Measurements from ENCODE around the gene DUSP5.

DNA sequence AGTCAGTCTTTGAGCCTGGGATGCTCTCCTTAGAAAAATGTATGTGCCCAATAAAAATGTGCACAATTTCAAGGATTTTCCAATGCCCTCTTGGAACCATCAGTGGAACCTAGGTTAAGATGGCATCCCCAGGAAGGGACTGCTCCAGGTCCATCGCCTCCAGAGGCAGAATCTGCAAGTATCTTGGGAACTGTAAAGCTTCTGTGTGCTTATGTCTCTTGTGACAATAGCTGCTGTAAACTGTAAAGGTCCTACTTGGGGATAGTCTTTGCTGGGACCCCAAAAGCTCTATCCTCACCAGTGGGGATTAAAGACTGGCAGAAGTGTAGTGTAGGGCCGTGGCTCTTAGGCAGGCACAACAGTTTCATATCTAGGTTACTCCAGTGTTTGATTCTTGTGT is 11.9 kb downstream of the DUSP5 start:
- TF ChIP-seq EGR1 (IDR thresholded peaks at IDR 0.05) = no peak
- TF ChIP-seq CEBPB (IDR thresholded peaks at IDR 0.05) = no peak
- TF ChIP-seq TEAD4 (IDR thresholded peaks at IDR 0.05) = no peak
- TF ChIP-seq, protein P1, sequence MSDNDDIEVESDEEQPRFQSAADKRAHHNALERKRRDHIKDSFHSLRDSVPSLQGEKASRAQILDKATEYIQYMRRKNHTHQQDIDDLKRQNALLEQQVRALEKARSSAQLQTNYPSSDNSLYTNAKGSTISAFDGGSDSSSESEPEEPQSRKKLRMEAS (IDR thresholded peaks at IDR 0.05) = no peak
- TF ChIP-seq, protein P2, sequence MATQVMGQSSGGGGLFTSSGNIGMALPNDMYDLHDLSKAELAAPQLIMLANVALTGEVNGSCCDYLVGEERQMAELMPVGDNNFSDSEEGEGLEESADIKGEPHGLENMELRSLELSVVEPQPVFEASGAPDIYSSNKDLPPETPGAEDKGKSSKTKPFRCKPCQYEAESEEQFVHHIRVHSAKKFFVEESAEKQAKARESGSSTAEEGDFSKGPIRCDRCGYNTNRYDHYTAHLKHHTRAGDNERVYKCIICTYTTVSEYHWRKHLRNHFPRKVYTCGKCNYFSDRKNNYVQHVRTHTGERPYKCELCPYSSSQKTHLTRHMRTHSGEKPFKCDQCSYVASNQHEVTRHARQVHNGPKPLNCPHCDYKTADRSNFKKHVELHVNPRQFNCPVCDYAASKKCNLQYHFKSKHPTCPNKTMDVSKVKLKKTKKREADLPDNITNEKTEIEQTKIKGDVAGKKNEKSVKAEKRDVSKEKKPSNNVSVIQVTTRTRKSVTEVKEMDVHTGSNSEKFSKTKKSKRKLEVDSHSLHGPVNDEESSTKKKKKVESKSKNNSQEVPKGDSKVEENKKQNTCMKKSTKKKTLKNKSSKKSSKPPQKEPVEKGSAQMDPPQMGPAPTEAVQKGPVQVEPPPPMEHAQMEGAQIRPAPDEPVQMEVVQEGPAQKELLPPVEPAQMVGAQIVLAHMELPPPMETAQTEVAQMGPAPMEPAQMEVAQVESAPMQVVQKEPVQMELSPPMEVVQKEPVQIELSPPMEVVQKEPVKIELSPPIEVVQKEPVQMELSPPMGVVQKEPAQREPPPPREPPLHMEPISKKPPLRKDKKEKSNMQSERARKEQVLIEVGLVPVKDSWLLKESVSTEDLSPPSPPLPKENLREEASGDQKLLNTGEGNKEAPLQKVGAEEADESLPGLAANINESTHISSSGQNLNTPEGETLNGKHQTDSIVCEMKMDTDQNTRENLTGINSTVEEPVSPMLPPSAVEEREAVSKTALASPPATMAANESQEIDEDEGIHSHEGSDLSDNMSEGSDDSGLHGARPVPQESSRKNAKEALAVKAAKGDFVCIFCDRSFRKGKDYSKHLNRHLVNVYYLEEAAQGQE (IDR thresholded peaks at IDR 0.05; ENCODE audit: low read depth) = no peak
- TF ChIP-seq EP300 (IDR thresholded peaks at IDR 0.05; ENCODE audit: borderline replicate concordance) = no peak
- TF ChIP-seq FOXM1 (IDR thresholded peaks at IDR 0.05; ENCODE audit: borderline replicate concordance, low read depth) = no peak
- no peak for TF ChIP-seq RAD21 (IDR thresholded peaks at IDR 0.05; ENCODE audit: low read depth)
- no peak for TF ChIP-seq TAF1 (IDR thresholded peaks at IDR 0.05; ENCODE audit: low read depth)
- TF ChIP-seq NFIC (IDR thresholded peaks at IDR 0.05) = no peak
- no peak for TF ChIP-seq ZBTB7A (IDR thresholded peaks at IDR 0.05; ENCODE audit: low read depth)

Data from Ishikawa (cell line).